ENCODE results near the gene ASCL5. TPM values are rescaled to one million over a fixed set of nuclear protein-coding genes. Genes with fewer than 3 reads are reported as not detected.

ASCL5 gene
- total RNA-seq, 6 experiments from 2014 or later = not detected

GRCh38 chr1:201140941-201141260 is 13.9 kb upstream of the ASCL5 start:
- 86% methylated on average over 7 of the region's 8 CpGs for WGBS (ENCODE audit: insufficient coverage, low coverage, low lambda C conversion rate, missing lambda C conversion rate)
- H3K36me3 ChIP-seq = peaks cover 0 to 21% (median 9%) of the 10 kb centered on the region in 4 donors
- no peaks in the 10 kb centered on the region for H3K9me3 ChIP-seq
- DNase-seq (no peak), ATAC-seq (no peak)
- no peak overlapping the region for H3K27ac ChIP-seq
- TF ChIP-seq POLR2A (IDR thresholded peaks at IDR 0.05) (no peak), CTCF (IDR thresholded peaks at IDR 0.05) (no peak)
- H3K4me1 ChIP-seq = no peaks in the 10 kb centered on the region
- H3K27me3 ChIP-seq = no peaks in the 10 kb centered on the region
- no peak overlapping the region for H3K4me3 ChIP-seq
- intact Hi-C loops (cut with DNase I) = no loop called here

GRCh38 chr1:201140235-201140940 is 13.4 kb upstream of the ASCL5 start:
- Histone ChIP-seq H3K4me3 (no peak overlapping the region), H3K27me3 (no peaks in the 10 kb centered on the region), H3K4me1 (no peaks in the 10 kb centered on the region), H3K9me3 (no peaks in the 10 kb centered on the region), H3K36me3 (peaks cover 0 to 24% (median 9%) of the 10 kb centered on the region in 4 donors), H3K27ac (no peak overlapping the region)
- WGBS (ENCODE audit: insufficient coverage, low coverage, low lambda C conversion rate, missing lambda C conversion rate) = 94% methylated on average over 5 of the region's 10 CpGs
- DNase-seq (no peak), ATAC-seq (no peak)
- TF ChIP-seq CTCF (IDR thresholded peaks at IDR 0.05) (no peak), POLR2A (IDR thresholded peaks at IDR 0.05) (no peak)
- intact Hi-C loops (cut with DNase I) = no loop called here

- TF ChIP-seq POLR2A (IDR thresholded peaks at IDR 0.05) (no peak), CTCF (IDR thresholded peaks at IDR 0.05) (no peak)
- Histone ChIP-seq H3K27me3 (no peaks in the 10 kb centered on the region), H3K4me3 (no peak overlapping the region), H3K4me1 (no peaks in the 10 kb centered on the region), H3K27ac (no peak overlapping the region), H3K36me3 (peaks cover 0 to 22% (median 6%) of the 10 kb centered on the region in 4 donors), H3K9me3 (no peaks in the 10 kb centered on the region)
- intact Hi-C loops (cut with DNase I) = no loop called here
- WGBS (ENCODE audit: insufficient coverage, low coverage, low lambda C conversion rate, missing lambda C conversion rate) = 93% methylated on average over 5 of the region's 9 CpGs
- DNase-seq (no peak), ATAC-seq (no peak)
These were observed 12.8 kb upstream of the ASCL5 start for GRCh38 chr1:201139756-201140155.

- Histone ChIP-seq H3K9me3 (no peaks in the 10 kb centered on the region), H3K27me3 (no peaks in the 10 kb centered on the region), H3K4me3 (no peak overlapping the region), H3K4me1 (no peaks in the 10 kb centered on the region), H3K27ac (no peak overlapping the region), H3K36me3 (peaks cover 0 to 17% (median 6%) of the 10 kb centered on the region in 4 donors)
- intact Hi-C loops (cut with DNase I) = no loop called here
- no peak for DNase-seq
- no peak for TF ChIP-seq POLR2A (IDR thresholded peaks at IDR 0.05)
- TF ChIP-seq CTCF (IDR thresholded peaks at IDR 0.05) = no peak
- 100% methylated on average over 2 of the region's 5 CpGs for WGBS (ENCODE audit: insufficient coverage, low coverage, low lambda C conversion rate, missing lambda C conversion rate)
- ATAC-seq = no peak
These were observed 12.3 kb upstream of the ASCL5 start for GRCh38 chr1:201139306-201139705.
